HG03039 (cell line): Measurements from ENCODE around the gene CHD6.
A peak's percentile ranks its signal among the peaks of the same experiment; 100 is the strongest.

Experiments
- ATAC-seq: cut with Tn5 transposase; IDR thresholded peaks from one replicate; pipeline ENCODE4 v1.9.1; 2021; ENCODE audit warnings: mild to moderate bottlenecking, moderate library complexity; ENCODE audit not compliant: unreplicated experiment

Gene CHD6

DNA sequence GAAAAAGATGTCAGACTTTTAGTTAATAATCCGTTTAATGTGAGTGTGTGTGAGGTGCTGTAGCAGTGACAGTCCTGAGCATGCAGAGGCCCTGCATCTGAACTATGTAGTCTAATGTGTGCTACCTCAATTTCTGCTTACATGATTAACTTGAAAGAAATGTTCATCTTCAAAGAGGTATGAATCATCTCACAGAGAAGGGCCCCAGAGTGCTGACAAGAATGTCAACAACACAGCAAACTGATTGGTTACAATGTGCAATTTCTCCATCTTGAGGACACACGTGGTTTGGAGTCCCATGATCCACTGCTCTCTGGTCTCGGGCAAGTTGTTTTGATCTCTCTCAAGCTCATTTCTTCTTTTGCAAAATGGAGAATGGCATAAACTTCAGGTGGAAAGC lies 189.9 kb downstream of the CHD6 start:
- ATAC-seq = no peak

DNA sequence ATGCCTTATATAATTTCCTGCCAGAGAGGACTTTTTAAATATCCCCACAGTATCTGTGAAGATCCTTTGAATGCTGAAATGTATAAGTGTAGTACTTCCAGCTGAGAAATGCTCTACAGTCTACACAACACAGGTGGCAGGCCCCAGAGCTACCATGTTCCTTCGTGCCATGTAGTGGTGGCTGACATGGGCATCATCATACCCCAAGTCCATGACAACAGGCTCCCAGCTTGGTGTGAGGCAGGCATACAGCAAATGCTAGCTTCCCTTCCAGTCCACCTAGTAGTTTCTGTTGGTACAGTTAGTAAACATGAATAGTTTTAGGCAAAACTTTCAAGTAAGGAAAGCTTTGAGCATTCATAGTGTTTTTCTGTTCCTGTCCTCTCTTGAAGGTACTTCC lies 190.3 kb downstream of the CHD6 start:
- ATAC-seq = no peak

DNA sequence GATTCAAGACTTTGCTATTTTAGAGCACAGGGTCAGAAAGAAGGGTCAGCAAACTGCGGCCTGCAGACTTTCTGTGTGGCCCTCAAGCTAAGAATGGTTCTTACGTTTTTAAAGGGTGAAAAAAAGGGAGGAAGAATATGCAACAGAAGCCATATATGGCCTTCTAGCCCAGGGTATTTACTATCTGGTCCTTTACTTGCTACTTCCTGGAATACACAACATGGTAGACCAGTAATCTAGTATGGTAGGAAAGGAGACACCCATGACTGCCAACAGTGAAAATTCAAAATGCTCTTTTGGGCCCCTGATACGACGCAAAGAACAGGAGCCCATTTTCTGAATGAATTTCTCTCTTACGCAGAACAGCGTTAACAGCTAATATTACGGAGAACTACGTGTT lies 191.2 kb downstream of the CHD6 start:
- no peak for ATAC-seq

DNA sequence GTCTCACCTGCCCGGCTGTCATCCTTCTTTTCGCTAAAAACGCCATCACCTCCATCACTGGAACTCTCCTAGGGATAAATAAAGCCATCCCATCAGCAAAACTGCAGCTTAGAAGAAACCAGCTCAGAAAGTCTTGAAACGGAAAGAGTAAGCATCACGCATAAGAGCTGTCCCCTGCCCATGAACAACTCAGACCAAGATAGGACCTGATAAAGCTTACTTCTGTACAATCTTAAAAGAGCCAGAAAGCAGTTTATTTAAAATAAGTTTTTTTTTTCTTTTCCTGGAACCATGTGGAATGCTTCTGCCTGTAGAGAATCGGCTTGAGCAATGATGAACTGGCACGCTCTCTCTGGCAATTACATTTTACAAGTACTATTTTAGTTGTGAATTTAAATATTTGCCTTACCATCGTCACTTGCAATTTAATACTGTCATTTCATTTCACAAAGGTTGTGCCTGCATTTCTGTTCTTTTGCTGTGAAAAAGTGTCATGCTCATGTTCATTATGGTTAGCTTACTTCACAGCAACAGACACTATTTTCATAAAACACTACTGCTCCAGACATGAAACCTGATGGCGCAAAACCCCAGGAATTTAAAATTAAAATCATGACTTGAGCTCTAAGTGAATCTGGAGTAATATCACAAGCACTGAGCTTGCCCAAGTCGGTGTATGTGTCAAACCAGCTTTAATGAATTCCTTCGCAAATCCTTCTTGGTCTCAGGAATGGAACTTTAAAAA lies 191.9 kb downstream of the CHD6 start:
- no peak for ATAC-seq

DNA sequence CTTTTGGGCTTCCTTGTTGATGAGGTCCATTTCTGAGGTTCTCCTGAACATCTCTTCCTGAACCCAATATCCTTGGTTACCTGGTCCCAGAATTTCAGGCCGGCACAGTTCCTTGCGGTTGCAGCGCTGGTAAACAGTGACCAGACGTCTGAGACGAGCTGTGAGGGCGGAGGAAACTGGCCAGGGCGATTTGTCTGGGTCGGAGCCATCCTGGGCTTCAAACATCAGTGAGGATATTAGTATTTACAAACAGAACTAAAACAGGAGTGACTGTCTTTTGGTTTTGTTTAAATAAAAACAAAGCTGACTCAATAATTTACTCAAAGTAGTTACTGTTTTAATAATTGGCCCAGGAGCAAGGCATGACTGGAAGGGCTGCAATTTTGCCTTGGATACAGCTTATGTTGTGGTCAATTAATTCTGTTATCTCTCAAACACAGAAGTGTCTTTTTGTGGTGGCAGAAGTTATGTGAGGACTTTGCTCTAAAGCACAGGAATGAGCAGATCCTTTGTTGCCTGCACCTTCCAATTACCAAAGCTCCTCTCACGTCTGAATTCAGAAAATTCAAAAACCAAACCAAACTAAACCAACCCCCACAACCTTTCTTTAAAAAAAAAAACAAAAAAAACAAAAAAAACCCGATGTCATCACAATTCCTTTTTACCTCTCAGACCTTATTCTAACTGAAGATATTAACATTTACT lies 192.8 kb downstream of the CHD6 start:
- ATAC-seq = no peak

DNA sequence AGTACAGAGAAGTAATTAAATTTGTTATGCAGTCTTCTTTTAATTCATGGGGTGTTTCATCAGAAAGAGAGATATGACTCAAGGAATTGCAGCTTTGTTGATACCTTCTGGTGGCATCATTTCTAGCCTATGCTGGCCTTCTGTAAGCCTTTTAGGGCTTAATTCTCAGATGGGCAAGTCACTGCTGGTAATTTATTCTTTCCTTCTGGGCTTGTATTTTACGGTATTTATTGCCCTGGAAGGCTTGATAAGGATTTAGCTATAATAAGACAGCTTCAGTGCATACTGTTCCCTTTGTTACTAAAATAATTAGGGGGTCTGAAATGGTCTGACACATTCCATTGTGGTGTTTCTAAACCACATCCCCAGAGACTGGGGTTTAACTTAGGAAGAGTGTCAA lies 193.6 kb downstream of the CHD6 start:
- no peak for ATAC-seq

DNA sequence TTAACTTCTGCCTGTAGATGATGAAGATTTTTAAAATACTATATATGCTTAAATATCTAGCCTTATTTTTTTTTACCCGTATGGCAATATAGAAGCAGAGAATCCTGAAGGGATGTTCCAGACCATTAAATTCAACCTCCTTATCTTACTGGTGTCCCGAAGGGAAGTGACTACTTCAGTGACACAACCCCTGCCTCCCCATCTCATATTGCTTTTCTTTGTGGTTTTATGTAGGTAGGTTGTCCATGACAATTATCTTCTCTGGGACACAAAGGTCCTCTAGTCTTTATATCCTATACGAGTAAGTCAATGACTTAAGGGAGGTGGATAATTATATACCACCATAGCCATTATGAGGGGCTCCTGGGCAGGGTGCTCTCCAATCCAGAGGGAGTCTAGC lies 194.2 kb downstream of the CHD6 start:
- ATAC-seq = no peak

DNA sequence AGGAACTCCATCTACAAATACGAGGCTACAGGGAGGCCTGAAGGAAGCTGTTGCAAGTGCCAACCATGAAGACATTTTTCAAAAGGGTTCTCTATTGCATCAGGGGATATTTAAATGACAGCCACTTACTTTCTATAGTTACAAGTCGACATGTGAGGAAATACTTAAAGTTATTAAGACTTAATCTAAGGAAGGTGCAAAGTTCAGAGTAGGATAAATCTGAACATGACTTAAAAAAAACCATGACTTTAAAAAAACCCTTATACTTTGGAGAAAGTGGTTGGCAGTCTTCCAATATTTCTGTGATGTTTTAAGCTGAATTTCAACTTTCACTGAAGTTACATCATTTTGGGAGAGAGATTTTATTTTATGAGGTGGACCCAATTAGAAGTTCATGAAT lies 195.2 kb downstream of the CHD6 start:
- ATAC-seq = no peak

DNA sequence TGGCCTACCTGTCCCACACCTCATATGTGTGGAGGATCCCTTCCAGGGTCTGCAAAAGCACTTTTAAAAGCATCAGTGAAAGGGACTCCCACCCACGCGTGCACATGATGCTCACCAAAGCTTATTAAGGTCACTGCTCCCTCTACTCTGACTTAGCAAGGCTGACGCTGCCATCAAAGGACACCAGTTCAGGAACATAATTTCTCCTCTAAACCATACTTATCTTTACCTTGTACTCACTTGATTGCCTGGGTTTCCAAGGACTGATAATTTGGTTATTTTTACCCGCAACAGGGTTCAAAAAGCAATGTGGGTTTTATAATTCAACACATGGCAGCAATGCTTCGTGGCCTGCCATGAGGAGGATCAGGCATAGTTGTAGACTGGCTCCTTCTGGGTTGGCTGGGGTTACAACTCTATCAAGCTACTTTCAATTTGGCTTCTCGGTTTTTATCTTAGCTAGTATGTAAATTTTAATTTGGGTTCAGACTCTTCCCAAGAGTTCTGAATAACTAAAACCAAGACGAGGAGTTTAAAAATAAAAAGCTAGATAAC lies 199.4 kb downstream of the CHD6 start:
- no peak for ATAC-seq

DNA sequence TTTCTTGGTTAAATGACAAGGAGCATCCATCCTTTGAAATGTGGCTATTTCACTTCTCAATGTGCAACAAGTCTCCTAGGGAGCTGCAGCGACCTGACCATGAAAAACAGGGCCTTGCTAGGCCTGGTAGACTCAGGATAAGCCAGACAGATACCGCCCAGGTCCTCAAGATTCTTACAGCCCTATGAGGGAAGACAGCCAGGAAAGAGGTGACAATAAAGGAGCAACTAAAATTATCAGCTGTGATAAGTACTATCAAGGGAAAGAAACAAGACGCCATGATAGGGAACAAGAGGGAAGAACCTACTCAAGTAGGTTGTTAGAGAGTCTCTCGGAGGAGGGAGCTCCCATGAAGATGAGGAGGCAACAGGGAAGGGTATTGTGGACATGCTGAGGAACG lies 200.1 kb downstream of the CHD6 start:
- no peak for ATAC-seq

DNA sequence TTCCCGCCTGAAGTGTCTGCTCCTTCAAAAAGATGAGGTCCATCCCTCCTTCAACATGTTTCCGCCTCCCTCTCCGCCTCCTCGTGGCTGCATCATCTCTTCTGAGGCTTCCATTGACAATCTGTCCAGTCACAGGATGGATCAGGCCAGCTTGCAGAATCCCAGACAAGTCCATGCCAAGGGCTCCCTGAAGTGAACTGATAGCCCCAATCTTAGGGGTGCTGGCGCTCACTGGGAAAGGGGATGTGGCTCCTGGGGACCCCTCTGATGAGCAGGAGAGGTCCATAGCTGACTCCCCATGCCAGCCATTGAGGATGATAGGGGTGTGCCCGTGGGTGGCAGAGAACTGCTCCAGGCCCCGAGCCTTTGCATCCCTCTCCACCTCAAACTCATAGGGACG lies 203.0 kb downstream of the CHD6 start:
- no peak for ATAC-seq

DNA sequence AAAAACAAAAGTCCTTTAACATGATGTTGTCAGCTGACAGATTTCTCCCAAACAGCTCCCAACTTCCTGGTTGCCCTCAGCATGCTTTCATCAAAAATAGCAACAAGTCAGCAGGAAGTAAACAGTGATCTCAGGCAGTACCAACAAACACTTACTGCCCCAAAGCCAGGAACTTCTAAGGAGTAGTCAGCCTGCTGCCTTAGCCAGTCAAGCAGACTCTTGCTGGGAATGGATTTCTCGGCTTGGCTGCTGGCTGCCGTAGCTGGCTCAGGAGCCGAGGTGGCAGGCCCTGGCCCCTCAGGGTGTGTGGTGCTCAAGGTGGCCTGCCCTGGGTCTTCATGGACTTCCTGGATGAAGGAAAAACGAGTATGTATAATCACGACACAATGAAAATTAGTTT lies 205.0 kb downstream of the CHD6 start:
- no peak for ATAC-seq

DNA sequence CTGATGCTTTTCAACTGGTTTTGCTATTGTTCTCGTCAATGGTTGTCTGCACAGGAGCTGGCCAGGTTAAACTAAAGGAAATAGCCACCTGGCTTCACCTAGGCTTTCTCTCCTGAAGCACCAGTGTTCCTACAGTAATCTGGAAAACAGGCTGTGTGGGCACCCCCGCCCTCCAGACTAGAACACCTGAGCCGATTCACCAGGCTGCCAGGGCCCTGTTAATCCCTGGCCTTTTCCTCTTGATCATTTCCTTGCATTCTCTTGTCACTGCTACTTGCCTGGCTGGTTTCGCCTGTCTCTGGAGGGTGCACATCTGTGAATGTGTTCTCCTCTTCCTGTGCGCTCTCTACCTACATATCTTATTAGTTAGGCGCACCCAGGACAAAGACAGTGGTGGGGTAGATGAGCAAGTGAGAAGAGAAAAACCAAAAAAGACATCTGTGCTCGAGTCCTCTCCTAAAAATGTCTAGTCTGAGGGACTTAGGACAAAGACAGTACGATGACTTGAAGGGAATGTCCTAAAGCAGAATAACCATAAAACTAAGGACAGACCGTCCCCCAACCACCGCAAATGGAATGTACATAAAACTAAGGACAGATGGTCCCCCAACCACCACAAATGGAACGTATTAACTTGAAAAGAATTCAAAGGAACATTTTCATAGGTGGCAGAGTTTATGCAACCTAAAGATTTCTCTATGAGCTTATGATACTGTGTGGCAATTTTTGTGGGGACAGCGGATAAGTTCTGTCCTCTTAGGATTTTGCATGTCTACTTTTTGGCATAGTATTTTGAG lies 205.7 kb downstream of the CHD6 start:
- no peak for ATAC-seq

DNA sequence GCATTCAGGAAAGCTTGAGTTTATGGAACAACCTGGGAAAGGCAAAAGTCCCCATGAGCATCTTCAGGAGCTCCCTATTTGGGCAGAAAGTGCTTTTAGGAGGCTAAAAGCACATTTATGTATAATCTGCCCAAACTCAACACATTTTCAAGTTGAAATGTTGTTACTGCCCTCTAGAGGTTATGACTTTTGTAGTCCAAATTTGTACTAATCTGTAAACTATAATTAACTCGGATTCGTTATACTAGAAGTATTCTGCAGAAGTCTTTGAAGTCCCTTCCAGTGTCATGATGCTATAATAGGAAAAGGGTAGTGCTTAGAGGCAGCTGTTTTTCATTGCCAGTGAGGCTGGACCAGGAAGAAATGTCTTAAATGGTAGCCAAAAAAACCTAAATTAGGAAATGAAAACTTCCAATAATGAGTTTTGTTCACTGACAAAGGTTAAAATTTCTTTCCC lies 206.8 kb downstream of the CHD6 start:
- ATAC-seq = no peak

DNA sequence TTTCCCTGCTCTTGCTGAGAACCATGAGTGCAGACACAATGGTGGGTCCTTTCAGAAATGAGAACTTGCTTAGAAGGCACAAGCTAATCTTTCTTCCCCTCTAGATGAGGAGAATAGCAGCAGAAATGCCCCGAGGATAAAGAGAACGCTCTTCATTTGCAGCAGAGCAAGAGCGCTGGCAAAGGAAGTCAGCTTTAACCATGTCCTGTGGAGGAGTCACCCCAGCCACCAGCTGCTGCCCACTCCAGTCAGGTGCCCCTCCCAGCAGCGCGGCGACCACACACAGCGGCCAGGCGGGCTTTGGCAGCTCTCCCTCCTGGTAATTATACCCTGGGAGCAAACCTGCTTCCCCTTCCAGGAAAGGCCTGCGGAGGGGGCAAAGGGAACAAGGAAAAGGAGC lies 209.2 kb downstream of the CHD6 start:
- no peak for ATAC-seq

DNA sequence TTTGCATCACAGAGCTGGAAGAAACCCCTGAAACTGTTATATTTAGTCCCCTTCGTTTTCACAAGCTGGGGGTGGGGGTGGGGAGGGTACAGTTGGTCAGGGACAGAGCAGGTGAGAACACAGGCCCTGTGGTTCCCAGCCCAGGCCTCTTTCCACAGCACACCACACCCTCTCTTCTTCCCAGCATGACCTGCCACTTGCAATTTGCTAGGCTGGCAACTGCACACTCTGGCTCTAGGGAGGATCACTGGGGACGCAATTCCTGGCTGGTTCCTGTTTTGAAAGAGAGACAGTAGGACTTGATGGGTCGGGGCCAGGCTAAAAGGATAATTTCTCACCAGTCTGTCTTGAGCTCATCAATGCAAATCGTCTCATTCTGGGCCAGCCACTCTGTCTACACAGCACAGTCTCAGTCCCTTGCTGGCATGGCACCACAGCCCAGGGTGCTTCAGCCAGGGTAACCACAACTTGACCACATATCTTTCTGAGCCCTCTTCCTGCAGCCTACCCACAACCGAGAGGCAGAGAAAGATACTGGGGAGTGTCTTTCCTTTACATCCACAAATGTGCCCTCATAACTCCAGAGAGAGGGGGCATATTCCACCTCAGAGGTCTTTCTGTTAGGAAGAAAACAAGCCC lies 209.9 kb downstream of the CHD6 start:
- peak; percentile 67 for ATAC-seq

DNA sequence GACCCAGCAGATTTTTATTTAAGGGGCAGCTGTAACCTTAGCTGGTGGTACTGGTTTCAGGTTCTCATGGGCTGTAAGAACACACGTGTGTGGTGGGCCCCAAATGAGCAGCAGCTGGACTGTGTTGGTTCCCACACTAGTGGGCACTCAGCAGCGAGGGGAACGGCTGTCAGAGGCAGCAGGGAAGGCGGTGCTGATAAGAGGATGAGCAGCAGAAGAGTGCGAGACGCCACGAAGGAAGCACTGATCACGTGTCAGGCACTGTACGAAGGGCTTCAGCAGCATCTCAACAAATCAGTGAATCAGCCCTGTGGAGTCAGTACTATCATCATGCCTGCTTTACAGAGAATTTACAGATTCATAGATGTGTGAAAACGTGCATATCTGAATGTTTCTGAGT lies 210.6 kb downstream of the CHD6 start:
- ATAC-seq = no peak

DNA sequence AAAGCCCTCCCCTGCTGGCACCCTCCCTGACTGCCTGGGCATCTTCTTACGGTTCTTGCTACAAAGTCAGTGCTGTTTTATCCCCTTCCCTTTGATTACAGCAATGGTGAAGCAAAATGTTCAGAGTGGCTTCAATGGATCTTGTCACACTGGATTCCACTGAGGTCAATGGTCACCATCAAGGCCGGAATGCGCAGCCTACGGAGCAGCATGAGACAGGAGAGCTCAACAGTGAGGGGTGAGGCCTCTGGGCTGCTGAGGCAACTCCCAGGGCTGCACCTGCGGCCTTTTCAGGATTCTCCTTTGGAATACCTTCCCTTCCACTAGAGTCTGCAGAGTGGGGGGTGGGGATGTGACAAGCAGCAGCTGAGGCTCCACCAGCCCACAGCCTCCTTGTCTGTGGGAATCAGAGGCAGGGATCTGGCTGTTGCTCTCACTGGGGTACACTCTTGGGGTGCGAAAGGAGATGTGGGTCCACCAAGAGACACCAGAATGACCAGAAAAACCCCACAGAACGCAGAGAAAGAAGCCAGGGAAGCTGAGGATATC lies 211.2 kb downstream of the CHD6 start:
- ATAC-seq = no peak

DNA sequence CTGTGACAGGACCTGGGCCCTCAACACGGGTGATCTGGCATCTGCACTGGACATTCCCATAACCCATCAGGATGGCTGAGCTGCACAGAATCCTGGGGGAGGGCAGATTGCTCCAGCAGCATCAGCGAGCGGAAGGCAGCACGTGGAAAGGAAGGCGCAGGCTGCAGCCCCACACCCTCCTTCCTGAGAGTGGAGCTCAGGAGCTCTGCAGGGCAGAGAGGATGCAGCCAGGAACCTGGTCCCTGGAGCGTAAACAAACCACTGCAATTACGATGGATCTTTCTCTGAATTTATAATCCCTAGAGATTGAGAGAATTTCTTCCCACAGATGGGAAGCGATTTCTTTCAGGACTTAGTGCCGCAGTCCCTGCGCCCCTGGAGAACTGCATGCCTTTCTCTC lies 211.8 kb downstream of the CHD6 start:
- ATAC-seq = no peak

DNA sequence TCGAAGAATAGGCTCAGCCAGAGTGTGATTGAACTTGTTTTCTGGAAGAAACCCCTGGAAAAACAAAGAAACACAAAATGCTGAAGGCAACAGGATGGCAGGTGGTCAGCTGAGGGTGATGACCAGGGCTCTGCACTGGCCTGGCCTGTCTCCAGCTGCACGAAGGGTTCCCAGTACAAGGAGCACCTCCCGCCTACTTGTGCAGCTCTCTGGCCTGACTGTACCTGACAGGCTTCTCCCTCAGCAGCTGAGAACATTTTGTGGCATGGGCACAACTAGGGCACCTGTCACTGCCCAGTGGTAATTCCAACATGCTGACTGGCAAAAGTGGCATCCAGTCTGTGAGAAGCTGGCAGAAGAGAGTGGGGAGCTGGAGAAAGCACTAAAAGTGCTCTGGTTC lies 212.7 kb downstream of the CHD6 start:
- ATAC-seq = no peak

DNA sequence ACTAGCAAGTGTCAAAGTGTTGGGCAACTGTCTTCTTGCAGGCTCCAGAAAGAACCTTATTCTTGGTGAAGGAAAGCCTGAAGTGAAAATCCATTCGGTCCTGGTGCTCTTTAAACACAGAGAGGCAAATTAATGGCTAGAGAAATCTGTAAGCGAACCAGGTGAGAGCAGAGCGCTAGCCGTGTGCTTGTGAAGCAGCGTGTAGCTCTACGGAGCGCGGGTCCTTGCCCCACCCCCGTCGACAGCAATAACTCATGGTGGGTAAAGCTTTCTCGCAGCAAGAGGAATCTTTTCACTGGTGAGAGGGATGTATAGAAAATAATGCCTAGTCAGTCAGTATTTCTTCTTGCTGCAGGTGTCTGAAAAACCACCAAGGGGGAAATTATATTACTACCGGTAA lies 214.6 kb downstream of the CHD6 start:
- ATAC-seq = no peak
